Neutrophil (primary cell): ENCODE measurements around the gene MRAP2.
"Not testable (repeated sequence)": the region's sequence is repeated elsewhere in the genome, so short reads cannot be mapped to it uniquely, and the experiment has no call there.

Experiments used
- H3K27ac ChIP-seq: fragments of 200-600 bp; sonication (generic); 2 replicates; pipeline ENCODE4 v1.5.1; 2016; ENCODE audit warnings: mild to moderate bottlenecking, moderate library complexity
- H3K27me3 ChIP-seq: fragments of 200-600 bp; sonication (generic); 2 replicates; pipeline ENCODE4 v1.6.0; 2016; ENCODE audit warnings: mild to moderate bottlenecking
- H3K36me3 ChIP-seq: fragments of 200-600 bp; sonication (generic); 2 replicates; pipeline ENCODE4 v1.5.1; 2017
- H3K4me1 ChIP-seq, 2 experiments: fragments of 200-600 bp in 1 of 2; sonication (generic) in 1 of 2; 1 replicate in 1 of 2; 2 replicates in 1 of 2; pipeline versions ENCODE4 v1.5.1 to v1.6.1; 2013 to 2016; ENCODE audit warnings: low read depth in 1 of 2, low read length in 1 of 2, mild to moderate bottlenecking in 1 of 2, moderate library complexity in 1 of 2; ENCODE audit not compliant: control insufficient read depth in 1 of 2, insufficient read depth in 1 of 2
- H3K4me3 ChIP-seq, 2 experiments: fragments of 200-600 bp in 1 of 2; sonication (generic) in 1 of 2; 1 replicate in 1 of 2; 2 replicates in 1 of 2; pipeline ENCODE4 v1.5.1; 2013 to 2016; ENCODE audit warnings: low read depth in 1 of 2, low read length in 1 of 2, mild to moderate bottlenecking in 1 of 2, moderate library complexity in 1 of 2
- H3K9me3 ChIP-seq: fragments of 200-600 bp; sonication (generic); 2 replicates; pipeline ENCODE4 v1.5.1; 2016
- CTCF ChIP-seq: fragments of 200-600 bp; sonication (generic); IDR thresholded peaks from 2 replicates; pipeline ENCODE4 v1.5.1; 2016; ENCODE audit warnings: antibody characterized with exemption

The MRAP2 gene

GRCh38 chr6:84118191-84118590 lies 84.6 kb downstream of the MRAP2 start:
- H3K27me3 ChIP-seq = no peaks in the 10 kb centered on the region
- H3K4me3 ChIP-seq = no peak overlapping the region
- H3K27ac ChIP-seq = no peak overlapping the region
- H3K9me3 ChIP-seq = no peaks in the 10 kb centered on the region
- TF ChIP-seq CTCF = no peak
- H3K36me3 ChIP-seq = no peaks in the 10 kb centered on the region
- H3K4me1 ChIP-seq = no peaks in the 10 kb centered on the region

GRCh38 chr6:84119277-84119676 lies 85.7 kb downstream of the MRAP2 start:
- Histone ChIP-seq H3K9me3 (no peaks in the 10 kb centered on the region), H3K4me3 (no peak overlapping the region), H3K27me3 (no peaks in the 10 kb centered on the region), H3K36me3 (no peaks in the 10 kb centered on the region), H3K27ac (no peak overlapping the region), H3K4me1 (no peaks in the 10 kb centered on the region)
- no peak for TF ChIP-seq CTCF

GRCh38 chr6:84123186-84123585 lies 89.6 kb downstream of the MRAP2 start:
- no peaks in the 10 kb centered on the region for H3K27me3 ChIP-seq
- no peaks in the 10 kb centered on the region for H3K9me3 ChIP-seq
- no peaks in the 10 kb centered on the region for H3K4me1 ChIP-seq
- H3K4me3 ChIP-seq = no peak overlapping the region
- H3K27ac ChIP-seq = no peak overlapping the region
- no peak for TF ChIP-seq CTCF
- H3K36me3 ChIP-seq = peaks cover 11% of the 10 kb centered on the region

- H3K4me3 ChIP-seq, H3K27me3 ChIP-seq, H3K4me1 ChIP-seq, H3K9me3 ChIP-seq, H3K27ac ChIP-seq: not testable (repeated sequence)
- H3K36me3 ChIP-seq = peaks cover 15% of the 10 kb centered on the region
Observed at GRCh38 chr6:84129588-84129987, 96.0 kb downstream of the MRAP2 start.

- H3K9me3 ChIP-seq, H3K4me1 ChIP-seq, H3K27me3 ChIP-seq, H3K27ac ChIP-seq, H3K4me3 ChIP-seq, H3K36me3 ChIP-seq: not testable (repeated sequence)
Observed at GRCh38 chr6:84133385-84133784, 99.8 kb downstream of the MRAP2 start.

GRCh38 chr6:84135291-84135690 lies 101.7 kb downstream of the MRAP2 start:
- Histone ChIP-seq H3K4me3 (no peak overlapping the region), H3K36me3 (peaks cover 10% of the 10 kb centered on the region), H3K4me1 (no peaks in the 10 kb centered on the region), H3K27ac (no peak overlapping the region), H3K27me3 (no peaks in the 10 kb centered on the region), H3K9me3 (no peaks in the 10 kb centered on the region)
- TF ChIP-seq CTCF = no peak
